Ishikawa (cell line): Measurements from ENCODE around the gene GSK3A.

ENCODE experiments used
- CEBPB ChIP-seq: IDR thresholded peaks from 2 replicates; pipeline ENCODE4 v1.6.1; 2012
- CREB1 ChIP-seq: IDR thresholded peaks from 2 replicates; pipeline ENCODE4 v1.6.1; 2012; ENCODE audit warnings: low read depth
- EGR1 ChIP-seq: IDR thresholded peaks from 2 replicates; pipeline ENCODE4 v1.6.1; 2012
- EP300 ChIP-seq: IDR thresholded peaks from 2 replicates; pipeline ENCODE4 v1.6.1; 2012; ENCODE audit warnings: borderline replicate concordance
- FOXM1 ChIP-seq: IDR thresholded peaks from 2 replicates; pipeline ENCODE4 v1.6.1; 2012; ENCODE audit warnings: low read depth, borderline replicate concordance
- MAX ChIP-seq: IDR thresholded peaks from 2 replicates; pipeline ENCODE4 v1.6.1; 2012
- NFIC ChIP-seq: IDR thresholded peaks from 2 replicates; pipeline ENCODE4 v1.6.1; 2012
- RAD21 ChIP-seq: IDR thresholded peaks from 2 replicates; pipeline ENCODE4 v1.6.1; 2012; ENCODE audit warnings: low read depth
- REST ChIP-seq: IDR thresholded peaks from 2 replicates; pipeline ENCODE4 v1.6.1; 2012; ENCODE audit warnings: low read depth, mild to moderate bottlenecking
- TAF1 ChIP-seq: IDR thresholded peaks from 2 replicates; pipeline ENCODE4 v1.6.1; 2012; ENCODE audit warnings: low read depth, mild to moderate bottlenecking
- TCF12 ChIP-seq: IDR thresholded peaks from 2 replicates; pipeline ENCODE4 v1.6.1; 2012; ENCODE audit warnings: low read depth

- TF ChIP-seq EP300, result no peak
- TF ChIP-seq RAD21, result no peak
- no peak for TF ChIP-seq NFIC
- no peak for TF ChIP-seq CREB1
- no peak for TF ChIP-seq REST
- TF ChIP-seq TAF1, result no peak
- TF ChIP-seq CEBPB, result no peak
- no peak for TF ChIP-seq TCF12
- no peak for TF ChIP-seq MAX
- TF ChIP-seq EGR1, result no peak
- TF ChIP-seq FOXM1, result no peak
Observed at GRCh38 chr19:42276284-42276683, 33.9 kb upstream of the GSK3A start.
